IMR-90 (cell line): ENCODE results near the gene HOXA3. TPM values are rescaled to one million over a fixed set of nuclear protein-coding genes. Genes with fewer than 3 reads are reported as not detected.

Experiments
- ATAC-seq: fragments of 200-7000 bp; cut with Tn5 transposase; 2 replicates; pipeline ENCODE4 v1.9.1; 2020; ENCODE audit warnings: low read depth, mild to moderate bottlenecking, moderate library complexity
- BruUV-seq: library from RNA; stranded (reverse); fragments of 400-500 nt; replicated peaks from 2 replicates; lab custom pipeline; 2021; lab: Mats Ljungman, UMichigan
- CTCF ChIA-PET: fragments of 300-600 bp; formaldehyde crosslinking; extraction: SDS; loops from one replicate; lab custom pipeline; 2021; ENCODE audit warnings: antibody characterized with exemption; lab: Yijun Ruan, JAX
- POLR2A ChIA-PET: fragments of 300-600 bp; sonication (Branson Sonifier 250); formaldehyde crosslinking; loops from one replicate; lab custom pipeline; 2022; ENCODE audit warnings: antibody characterized with exemption; ENCODE audit not compliant: unreplicated experiment; lab: Charles Lee
- DNase-seq: peaks from one replicate; pipeline ENCODE4 v3.0.0; 2013
- H2AFZ ChIP-seq: replicated peaks from 2 replicates; pipeline ENCODE3; 2013; ENCODE audit warnings: low read length, mild to moderate bottlenecking; ENCODE audit not compliant: poor library complexity
- H2AK5ac ChIP-seq: 2 replicates; pipeline ENCODE4 v1.6.1; 2013; ENCODE audit warnings: low read depth, low read length, inconsistent platforms
- H2AK9ac ChIP-seq: replicated peaks from 2 replicates; pipeline ENCODE3; 2013; ENCODE audit warnings: mild to moderate bottlenecking, low read depth, low read length, moderate library complexity; ENCODE audit not compliant: poor library complexity
- H2BK120ac ChIP-seq: 2 replicates; pipeline ENCODE4 v1.6.1; 2013; ENCODE audit warnings: low read depth, low read length, inconsistent platforms
- H2BK15ac ChIP-seq: 3 replicates; pipeline ENCODE4 v1.6.1; 2013; ENCODE audit warnings: low read depth, low read length, inconsistent platforms
- H2BK20ac ChIP-seq: 2 replicates; pipeline ENCODE4 v1.6.1; 2013; ENCODE audit warnings: low read depth, mild to moderate bottlenecking, inconsistent platforms, low read length, moderate library complexity
- H2BK5ac ChIP-seq: 2 replicates; pipeline ENCODE4 v1.6.1; 2013; ENCODE audit warnings: mild to moderate bottlenecking, low read depth, low read length, inconsistent platforms; ENCODE audit not compliant: poor library complexity, severe bottlenecking
- H3K14ac ChIP-seq: replicated peaks from 2 replicates; pipeline ENCODE4 v1.6.1; 2013; ENCODE audit warnings: low read depth, low read length, inconsistent platforms
- H3K18ac ChIP-seq: 2 replicates; pipeline ENCODE4 v1.6.1; 2013; ENCODE audit warnings: low read depth, low read length, control low read depth
- H3K23ac ChIP-seq: 2 replicates; pipeline ENCODE4 v1.6.1; 2013; ENCODE audit warnings: low read depth, low read length, inconsistent platforms
- H3K27ac ChIP-seq: 2 replicates; pipeline ENCODE4 v1.5.1; 2013; ENCODE audit warnings: mild to moderate bottlenecking, control low read depth, low read length; ENCODE audit not compliant: insufficient read depth
- H3K27me3 ChIP-seq: 2 replicates; pipeline ENCODE4 v1.6.1; 2013; ENCODE audit warnings: low read length; ENCODE audit not compliant: control insufficient read depth, insufficient read depth
- H3K36me3 ChIP-seq: 2 replicates; pipeline ENCODE4 v1.6.1; 2013; ENCODE audit warnings: low read length, mixed read lengths; ENCODE audit not compliant: control insufficient read depth, insufficient read depth
- H3K4ac ChIP-seq: 2 replicates; pipeline ENCODE4 v1.6.1; 2013; ENCODE audit warnings: low read depth, low read length, inconsistent platforms
- H3K4me1 ChIP-seq: 2 replicates; pipeline ENCODE4 v1.6.1; 2013; ENCODE audit warnings: low read length, mixed read lengths; ENCODE audit not compliant: control insufficient read depth, insufficient read depth
- H3K4me2 ChIP-seq: 2 replicates; pipeline ENCODE4 v1.6.1; 2013; ENCODE audit warnings: low read depth, mild to moderate bottlenecking, control low read depth, low read length, moderate library complexity
- H3K4me3 ChIP-seq: 2 replicates; pipeline ENCODE4 v1.5.1; 2013; ENCODE audit warnings: low read depth, mild to moderate bottlenecking, control low read depth, low read length, moderate library complexity; ENCODE audit not compliant: insufficient read depth
- H3K56ac ChIP-seq: 2 replicates; pipeline ENCODE4 v1.6.1; 2013; ENCODE audit warnings: low read length, inconsistent platforms; ENCODE audit not compliant: insufficient read depth; ENCODE audit errors: extremely low read depth
- H3K79me1 ChIP-seq, 2 experiments: 2 replicates each; pipeline ENCODE4 v1.6.1; 2013; ENCODE audit warnings: low read length in 2 of 2, inconsistent platforms in 1 of 2, low read depth in 1 of 2
- H3K9ac ChIP-seq: 2 replicates; pipeline ENCODE4 v1.6.1; 2013; ENCODE audit warnings: low read depth, low read length, control low read depth
- H3K9me1 ChIP-seq: 2 replicates; pipeline ENCODE4 v1.6.1; 2013; ENCODE audit warnings: low read length, inconsistent platforms; ENCODE audit not compliant: insufficient read depth
- H3K9me3 ChIP-seq: 2 replicates; pipeline ENCODE4 v1.6.1; 2013; ENCODE audit warnings: low read length; ENCODE audit not compliant: control insufficient read depth, insufficient read depth
- H4K20me1 ChIP-seq: 2 replicates; pipeline ENCODE4 v1.6.1; 2013; ENCODE audit warnings: low read length, inconsistent platforms; ENCODE audit not compliant: insufficient read depth
- H4K5ac ChIP-seq: 2 replicates; pipeline ENCODE4 v1.6.1; 2013; ENCODE audit warnings: mild to moderate bottlenecking, low read depth, low read length, control low read depth
- H4K8ac ChIP-seq, 2 experiments: 2 replicates each; pipeline ENCODE4 v1.6.1; 2013; ENCODE audit warnings: low read depth in 2 of 2, low read length in 2 of 2, control low read depth in 1 of 2, inconsistent platforms in 1 of 2
- H4K91ac ChIP-seq: 2 replicates; pipeline ENCODE4 v1.6.1; 2013; ENCODE audit warnings: low read depth, low read length, inconsistent platforms; ENCODE audit not compliant: insufficient read depth
- CEBPB ChIP-seq: IDR thresholded peaks from 2 replicates; pipeline ENCODE4 v1.6.1; 2012; ENCODE audit warnings: low read depth, low read length, improper control_type of control experiment
- CHD1 ChIP-seq: IDR thresholded peaks from 2 replicates; pipeline ENCODE4 v1.6.1; 2012; ENCODE audit warnings: low read depth, low read length, improper control_type of control experiment
- CTCF ChIP-seq: conservative IDR thresholded peaks from 2 replicates; pipeline ENCODE4 v1.5.1; 2012; ENCODE audit warnings: mild to moderate bottlenecking, low read depth, low read length, improper control_type of control experiment
- MAZ ChIP-seq: IDR thresholded peaks from 2 replicates; pipeline ENCODE4 v1.6.1; 2012; ENCODE audit warnings: low read depth, mild to moderate bottlenecking, low read length, improper control_type of control experiment, moderate library complexity, borderline replicate concordance
- NFE2L2 ChIP-seq: fragments of 150-350 bp; IDR thresholded peaks from 2 replicates; pipeline ENCODE4 v1.6.1; 2016; ENCODE audit warnings: low read depth, mild to moderate bottlenecking, low read length
- POLR2A ChIP-seq: IDR thresholded peaks from 2 replicates; pipeline ENCODE4 v1.6.1; 2012; ENCODE audit warnings: mild to moderate bottlenecking, low read depth, low read length
- RCOR1 ChIP-seq: IDR thresholded peaks from 2 replicates; pipeline ENCODE4 v1.6.1; 2012; ENCODE audit warnings: mild to moderate bottlenecking, low read length, improper control_type of control experiment; ENCODE audit not compliant: insufficient replicate concordance
- RFX5 ChIP-seq: IDR thresholded peaks from 2 replicates; pipeline ENCODE4 v1.8.0; 2012; ENCODE audit warnings: low read depth, mild to moderate bottlenecking, low read length, moderate library complexity
- USF2 ChIP-seq: fragments of 150-350 bp; IDR thresholded peaks from 2 replicates; pipeline ENCODE4 v1.6.1; 2017; ENCODE audit warnings: mild to moderate bottlenecking, antibody characterized with exemption, low read length, low read depth
- WGBS, 2 experiments: methylation state at CpG; one replicate each; pipeline versions ENCODE4 v1.1.5 to v1.1.7; 2013; ENCODE audit warnings: missing lambda C conversion rate in 2 of 2; ENCODE audit not compliant: insufficient read length in 1 of 2; ENCODE audit errors: extremely low coverage in 2 of 2; 5-methylcytosine and 5-hydroxymethylcytosine counted together
- dilution Hi-C: fragments of 300-500 bp; cut with HindIII; formaldehyde crosslinking; loops from one replicate; pipeline ENCODE4 v1.14.3; 2018; ENCODE audit warnings: low sequenced_read_pairs; ENCODE audit not compliant: unreplicated experiment
- in situ Hi-C: fragments of 300-500 bp; cut with MboI; formaldehyde crosslinking; loops from 3 replicates; pipeline ENCODE4 v1.14.3; 2019; ENCODE audit warnings: low sequenced_read_pairs, inconsistent platforms, mixed read lengths
- intact Hi-C: fragments of 100-400 bp; cut with micrococcal nuclease; formaldehyde crosslinking; loops from 2 replicates; pipeline ENCODE4 v1.10.0; 2022
- microRNA-seq, 2 experiments: library from miRNA; stranded (forward) in 1 of 2; unstranded in 1 of 2; fragments of 10-50 nt in 1 of 2; fragments of <30 nt in 1 of 2; gene quantifications in 1 of 2; microRNA quantifications in 1 of 2; one replicate each; pipeline versions ENCODE3 to v1.1.0; 2013 to 2020; ENCODE audit not compliant: insufficient read depth in 1 of 2, insufficient read length in 1 of 2, unreplicated experiment in 1 of 2
- polyA plus RNA-seq, 3 experiments: library from polyadenylated mRNA; depleted of rRNA; stranded (reverse); fragments of >200 nt; gene quantifications; 2 replicates each; pipeline ENCODE4 v1.2.3, GENCODE V29; 2012; ENCODE audit warnings: low replicate concordance in 1 of 3
- small RNA-seq, 5 experiments: library from RNA; depleted of rRNA; stranded (forward); fragments of <200 nt; gene quantifications; one replicate each; pipeline ENCODE3, GENCODE V24; 2012
- total RNA-seq: library from RNA; depleted of rRNA; stranded (reverse); fragments of >200 nt; gene quantifications from 2 replicates; pipeline ENCODE4 v1.2.3, GENCODE V29; 2012; rRNA removed

Gene HOXA3
- total and polyA plus RNA-seq, 2 of the 4 experiments (the other 2 are of a cell fraction), result 0.90 to 5.4 TPM

DNA sequence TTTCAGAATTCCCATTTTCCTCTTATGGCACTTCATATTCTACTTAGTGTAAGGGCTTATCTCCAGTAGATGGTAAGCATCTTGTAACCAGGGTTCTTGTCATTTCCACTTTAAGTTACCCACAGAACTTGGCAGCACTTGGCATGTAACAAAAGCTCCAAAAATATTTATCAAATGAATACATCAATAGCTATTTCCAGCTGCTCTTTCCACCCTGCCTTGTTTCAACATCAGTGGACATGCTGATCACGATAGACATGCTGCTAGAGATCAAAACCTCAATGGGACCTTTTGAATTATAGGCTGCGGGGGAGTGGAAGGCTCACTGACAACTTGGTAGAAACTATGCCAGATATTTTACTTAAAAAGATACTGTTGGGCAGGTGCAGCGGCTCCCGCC lies 89.4 kb downstream of the HOXA3 start:
- in situ Hi-C loops, result no loop called here
- H3K36me3 ChIP-seq, result no peaks in the 10 kb centered on the region
- TF ChIP-seq USF2 (no peak), POLR2A (no peak), CTCF (no peak), MAZ (no peak), RFX5 (no peak), NFE2L2 (no peak), CEBPB (no peak), RCOR1 (no peak), CHD1 (no peak)
- no peak overlapping the region for H3K56ac ChIP-seq
- dilution Hi-C loops, result no loop called here
- no peak overlapping the region for H3K4ac ChIP-seq
- H3K18ac ChIP-seq, result no peak overlapping the region
- POLR2A ChIA-PET, result no interaction called here
- H2BK20ac ChIP-seq, result no peak overlapping the region
- no peaks in the 10 kb centered on the region for H3K9me1 ChIP-seq
- no peak overlapping the region for H4K5ac ChIP-seq
- no peak overlapping the region for H3K14ac ChIP-seq
- H3K9ac ChIP-seq, result no peak overlapping the region
- no peaks in the 10 kb centered on the region for H3K79me1 ChIP-seq
- no peak overlapping the region for H3K23ac ChIP-seq
- no peak overlapping the region for H3K4me2 ChIP-seq
- no peaks in the 10 kb centered on the region for H3K9me3 ChIP-seq
- H3K27me3 ChIP-seq, result no peaks in the 10 kb centered on the region; the same call in 1 of the 2 replicates
- no peak overlapping the region for H2AFZ ChIP-seq
- intact Hi-C loops, result no loop called here
- H3K27ac ChIP-seq, result no peak overlapping the region
- no peaks in the 10 kb centered on the region for H4K20me1 ChIP-seq
- no peak overlapping the region for H2BK5ac ChIP-seq
- H3K4me1 ChIP-seq, result 0 out of 2 replicates have a peak, but pooled peaks cover 1% of the 10 kb centered on the region
- 90% methylated on average over 4 of the region's 4 CpGs; no CpG with 5 or more reads in 1 of the 2 experiments for WGBS, 2 experiments
- DNase-seq, result no peak
- H2BK15ac ChIP-seq, result no peak overlapping the region
- no peak overlapping the region for H2BK120ac ChIP-seq
- no peak overlapping the region for H4K91ac ChIP-seq
- H4K8ac ChIP-seq, result no peak overlapping the region
- no TSS peak for BruUV-seq
- H2AK9ac ChIP-seq, result no peak overlapping the region
- CTCF ChIA-PET, result no interaction called here
- H3K4me3 ChIP-seq, result no peak overlapping the region
- ATAC-seq, result no peak
- no peak overlapping the region for H2AK5ac ChIP-seq

Small RNA genes lying within 50 kb of the gene (microRNA-seq; reads per million reads assigned to microRNA genes)
- gene AC004080.5 (ENCODE audit: insufficient read depth, insufficient read length) (not detected), gene MIR196B (ENCODE audit: unreplicated experiment) (6.9 reads per million, percentile 15 among the genes with 10 or more reads in this experiment), gene RF01977 (ENCODE audit: insufficient read depth, insufficient read length) (not detected), gene RF02140 (ENCODE audit: insufficient read depth, insufficient read length) (not detected), gene RF02141 (ENCODE audit: insufficient read depth, insufficient read length) (not detected)

Small RNA genes lying within 50 kb of the gene (small RNA-seq; reads per million reads assigned to genes)
- 0 reads per million in 5 experiments for gene AC004080.5
- gene RF01977, result 0 reads per million in 5 experiments
- gene RF02140, result 0 reads per million in 5 experiments
- gene RF02141, result 0 reads per million in 5 experiments

Other genes with a start within 250 kb of the HOXA3 start
- gene HOXA1, start 56.6 kb downstream of the HOXA3 start, total RNA-seq, result 0.54 and 0.83 TPM in 2 replicates
- 1.7 and 1.8 TPM in 2 replicates for gene HOXA1, start 56.6 kb downstream of the HOXA3 start, polyA plus RNA-seq (2012; rRNA removed)
- gene HOXA2, start 49.9 kb downstream of the HOXA3 start, total RNA-seq, result 1.6 and 1.7 TPM in 2 replicates
- 2.4 and 3.9 TPM in 2 replicates for gene HOXA2, start 49.9 kb downstream of the HOXA3 start, polyA plus RNA-seq (2012; rRNA removed)
- 0.36 and 1.1 TPM in 2 replicates for gene HOXA4, start 21.8 kb downstream of the HOXA3 start, total RNA-seq
- 7.2 and 8.0 TPM in 2 replicates for gene HOXA4, start 21.8 kb downstream of the HOXA3 start, polyA plus RNA-seq (2012; rRNA removed)
- 19.9 and 23.9 TPM in 2 replicates for gene HOXA5, start 8.9 kb downstream of the HOXA3 start, total RNA-seq
- 28.1 and 29.4 TPM in 2 replicates for gene HOXA5, start 8.9 kb downstream of the HOXA3 start, polyA plus RNA-seq (2012; rRNA removed)
- 1.4 and 1.7 TPM in 2 replicates for gene HOXA6, start 4.8 kb downstream of the HOXA3 start, total RNA-seq
- gene HOXA6, start 4.8 kb downstream of the HOXA3 start, polyA plus RNA-seq (2012; rRNA removed), result 1.8 and 2.1 TPM in 2 replicates
- gene HOXA7, start 4.1 kb upstream of the HOXA3 start, total RNA-seq, result under 0.01 and 0.18 TPM in 2 replicates
- gene HOXA7, start 4.1 kb upstream of the HOXA3 start, polyA plus RNA-seq (2012; rRNA removed), result 1.7 TPM in 2 replicates
- gene HOXA9, start 13.0 kb upstream of the HOXA3 start, total RNA-seq, result 0.18 and 0.28 TPM in 2 replicates
- gene HOXA9, start 13.0 kb upstream of the HOXA3 start, polyA plus RNA-seq (2012; rRNA removed), result 0.32 and 0.59 TPM in 2 replicates
- gene HOXA10, start 21.7 kb upstream of the HOXA3 start, total RNA-seq, result 0.18 and 0.28 TPM in 2 replicates
- gene HOXA10, start 21.7 kb upstream of the HOXA3 start, polyA plus RNA-seq (2012; rRNA removed), result 0.10 TPM in 2 replicates
- gene HOXA11, start 32.6 kb upstream of the HOXA3 start, total RNA-seq, result not detected in 2 replicates
- 0.04 and 0.05 TPM in 2 replicates for gene HOXA11, start 32.6 kb upstream of the HOXA3 start, polyA plus RNA-seq (2012; rRNA removed)
- not detected in 2 replicates for gene HOXA13, start 47.5 kb upstream of the HOXA3 start, total RNA-seq
- not detected in 2 replicates for gene HOXA13, start 47.5 kb upstream of the HOXA3 start, polyA plus RNA-seq (2012; rRNA removed)
- not detected in 2 replicates for gene EVX1, start 90.2 kb upstream of the HOXA3 start, total RNA-seq
- gene EVX1, start 90.2 kb upstream of the HOXA3 start, polyA plus RNA-seq (2012; rRNA removed), result not detected in 2 replicates